GM18498 (cell line): ENCODE results near the gene RAPGEF2.
"Not testable (repeated sequence)": the region's sequence is repeated elsewhere in the genome, so short reads cannot be mapped to it uniquely, and the experiment has no call there.

Experiments used
- ATAC-seq: cut with Tn5 transposase; IDR thresholded peaks from one replicate; pipeline ENCODE4 v1.9.1; 2021; ENCODE audit warnings: mild to moderate bottlenecking, moderate library complexity; ENCODE audit not compliant: unreplicated experiment

The RAPGEF2 gene

DNA sequence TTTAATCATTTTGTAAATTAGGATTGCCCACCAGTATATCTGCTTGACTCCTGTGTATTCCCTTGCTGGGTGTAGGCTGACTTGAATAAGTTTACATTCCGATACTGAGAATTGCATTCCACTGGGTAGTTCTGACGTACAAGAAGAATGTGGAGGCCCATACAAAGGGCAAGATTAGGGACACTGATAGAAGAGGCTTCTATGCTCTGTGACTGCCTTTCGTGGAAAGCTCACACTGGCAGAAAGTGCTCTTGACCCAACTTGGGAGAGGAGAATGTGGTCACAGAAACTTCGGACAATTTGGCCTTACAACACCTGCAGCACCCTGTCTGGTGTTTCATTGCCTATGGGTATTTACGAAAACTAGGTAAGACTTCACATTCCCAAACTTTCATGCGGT lies 126.3 kb downstream of the RAPGEF2 start:
- ATAC-seq = no peak

DNA sequence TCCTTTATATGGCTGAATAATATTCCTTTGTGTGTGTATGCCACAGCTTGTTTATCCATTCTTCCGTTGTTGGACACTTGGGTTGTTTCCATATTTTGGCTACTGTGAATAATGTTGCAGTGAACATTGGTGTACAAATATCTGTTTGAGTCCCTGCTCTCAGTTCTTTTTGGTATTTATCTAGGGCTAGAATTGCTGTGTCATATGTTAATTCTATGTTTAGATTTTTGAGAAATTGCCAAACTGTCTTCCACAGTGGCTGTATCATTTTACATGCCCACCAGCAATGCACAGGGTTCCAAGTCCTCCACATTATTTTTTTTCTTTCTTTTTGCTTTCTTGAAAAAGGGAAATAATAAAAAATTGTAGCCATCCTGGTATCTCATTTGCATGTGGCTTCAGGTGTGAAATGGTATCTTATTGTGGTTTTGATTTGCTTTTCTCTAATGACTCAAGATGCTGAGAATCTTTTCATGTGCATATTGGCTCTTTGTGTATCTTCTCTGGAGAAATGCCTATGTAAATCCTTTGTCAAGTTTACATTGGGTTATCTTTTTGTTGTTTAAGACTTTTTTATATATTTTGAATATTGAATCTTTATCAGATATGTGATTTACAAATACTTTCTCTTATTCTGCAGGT lies 129.7 kb downstream of the RAPGEF2 start:
- ATAC-seq = peak; percentile 63

GRCh38 chr4:159235779-159236368 lies 133.0 kb downstream of the RAPGEF2 start:
- ATAC-seq = no peak

- no peak for ATAC-seq
These were observed 135.1 kb downstream of the RAPGEF2 start for GRCh38 chr4:159237975-159238374.

- no peak for ATAC-seq
These were observed 135.8 kb downstream of the RAPGEF2 start for GRCh38 chr4:159238631-159239030.

GRCh38 chr4:159239629-159240028 lies 136.8 kb downstream of the RAPGEF2 start:
- ATAC-seq = no peak

DNA sequence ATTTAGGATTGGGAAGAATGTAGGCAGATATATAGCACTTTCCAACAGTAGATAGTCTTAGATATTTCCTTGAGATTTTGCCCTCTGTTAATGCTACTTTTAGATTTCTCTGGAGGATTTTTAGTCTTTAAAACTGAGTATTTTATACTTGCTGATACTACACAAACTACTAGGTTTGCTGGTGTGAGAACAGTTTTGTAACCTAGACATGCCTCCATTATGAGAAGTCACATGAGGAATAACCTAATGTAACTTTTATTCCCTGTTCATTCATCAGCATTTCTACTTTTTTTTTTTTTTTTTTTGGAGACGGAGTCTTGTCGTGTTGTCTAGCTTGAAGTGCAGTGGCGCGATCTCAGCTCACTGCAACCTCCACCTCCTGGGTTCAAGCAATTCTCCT lies 137.2 kb downstream of the RAPGEF2 start:
- ATAC-seq = no peak

- ATAC-seq = no peak
These were observed 137.8 kb downstream of the RAPGEF2 start for GRCh38 chr4:159240687-159241086.

- ATAC-seq = no peak
These were observed 139.5 kb downstream of the RAPGEF2 start for GRCh38 chr4:159242427-159242826.

- ATAC-seq = no peak
These were observed 145.7 kb downstream of the RAPGEF2 start for GRCh38 chr4:159248384-159249178.

- ATAC-seq = no peak
These were observed 148.0 kb downstream of the RAPGEF2 start for GRCh38 chr4:159250751-159251325.

DNA sequence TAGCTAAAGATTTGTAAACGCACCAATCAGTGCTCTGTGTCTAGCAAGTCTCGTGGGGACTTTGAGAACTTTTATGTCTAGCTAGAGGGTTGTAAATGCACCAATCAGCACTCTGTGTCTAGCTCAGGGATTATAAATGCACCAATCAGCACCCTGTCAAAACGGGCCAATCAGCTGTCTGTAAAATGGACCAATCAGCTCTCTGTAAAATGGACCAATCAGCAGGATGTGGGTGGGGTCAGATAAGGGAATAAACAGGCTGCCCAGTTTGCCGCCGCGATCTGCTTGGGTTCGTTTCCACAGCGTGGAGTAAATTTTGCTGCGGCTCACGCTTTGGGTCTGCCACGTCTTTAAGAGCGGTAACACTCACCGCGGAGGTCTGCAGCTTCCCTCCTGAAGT lies 148.7 kb downstream of the RAPGEF2 start:
- not testable (repeated sequence) for ATAC-seq

DNA sequence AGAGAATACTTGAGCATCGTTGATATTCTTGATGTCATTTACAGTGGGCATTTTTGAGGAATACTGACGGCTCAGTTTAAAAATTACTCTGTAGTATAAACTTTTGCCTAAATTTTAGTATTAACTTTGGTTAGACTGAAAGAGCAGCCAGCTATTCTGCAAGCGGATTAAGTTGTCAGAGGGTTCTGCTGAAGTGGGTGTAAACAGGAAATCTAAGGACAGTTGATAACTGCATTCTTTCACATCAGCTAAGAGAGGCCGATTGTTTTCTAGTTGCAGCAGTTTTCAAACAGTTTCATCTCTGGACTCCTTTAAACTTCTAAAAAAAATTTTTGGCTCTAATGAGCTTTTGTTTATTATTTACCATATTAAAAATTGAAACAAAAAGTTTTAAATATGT lies 149.6 kb downstream of the RAPGEF2 start:
- ATAC-seq = no peak

DNA sequence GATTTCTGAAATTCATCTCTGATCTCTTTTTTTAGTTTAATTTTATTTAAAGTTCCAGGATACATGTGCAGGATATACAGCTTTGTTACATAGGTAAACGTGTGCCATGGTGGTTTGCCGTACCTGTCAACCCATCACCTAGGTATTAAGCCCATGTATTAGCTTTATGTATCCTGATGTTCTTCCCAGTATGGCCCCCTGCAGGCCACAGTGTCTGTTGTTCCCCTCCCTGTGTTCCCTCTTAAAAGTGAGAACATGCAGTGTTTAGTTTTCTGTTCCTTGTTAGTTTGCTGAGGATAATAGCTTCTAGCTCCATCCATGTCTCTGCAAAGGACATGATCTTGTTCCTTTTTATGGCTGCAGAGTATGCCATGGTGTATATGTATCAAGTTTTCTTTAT lies 153.2 kb downstream of the RAPGEF2 start:
- no peak for ATAC-seq

- no peak for ATAC-seq
These were observed 156.1 kb downstream of the RAPGEF2 start for GRCh38 chr4:159258889-159259560.

- ATAC-seq = no peak
These were observed 161.2 kb downstream of the RAPGEF2 start for GRCh38 chr4:159264057-159264456.

GRCh38 chr4:159266981-159267868 lies 164.3 kb downstream of the RAPGEF2 start:
- no peak for ATAC-seq

DNA sequence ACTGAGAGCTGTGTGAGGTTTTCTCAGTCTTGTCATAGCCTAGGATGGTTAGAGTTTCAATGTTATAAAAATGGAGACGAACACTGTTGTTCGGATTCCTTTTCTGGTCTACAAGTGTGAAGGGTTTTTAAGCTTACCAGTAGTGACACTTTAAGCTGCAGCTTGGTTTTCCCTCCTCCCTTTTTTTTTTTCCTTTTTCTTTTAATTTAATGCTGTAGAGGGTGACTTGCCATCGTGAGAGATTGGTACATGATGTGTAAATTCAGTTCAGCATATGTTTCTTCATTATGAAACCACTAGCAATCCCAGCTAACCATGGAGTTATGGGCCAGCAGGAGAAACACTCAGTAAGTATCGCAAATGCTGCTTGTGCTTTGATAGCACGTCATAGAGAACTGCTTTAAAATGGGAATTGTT lies 165.0 kb downstream of the RAPGEF2 start:
- no peak for ATAC-seq

DNA sequence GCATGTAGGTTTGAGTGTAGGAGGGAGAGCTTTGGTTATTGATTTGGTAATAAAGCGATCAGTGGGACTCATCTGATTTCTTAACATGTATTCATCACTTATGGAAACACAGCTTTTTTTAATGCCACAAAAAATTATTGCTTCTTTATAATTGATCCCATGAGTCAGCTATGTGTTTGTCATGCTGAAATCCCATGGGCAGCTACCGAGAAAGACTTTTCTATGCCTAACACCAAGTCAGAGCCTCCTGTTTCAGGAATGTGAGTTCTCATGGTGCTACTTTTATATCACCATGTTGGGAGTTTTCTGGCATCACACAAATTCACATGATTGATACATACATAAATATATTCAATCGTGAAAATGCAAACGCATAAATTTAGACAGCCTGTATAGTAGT lies 165.7 kb downstream of the RAPGEF2 start:
- ATAC-seq = no peak

GRCh38 chr4:159269116-159269515 lies 166.2 kb downstream of the RAPGEF2 start:
- ATAC-seq = no peak
